ENCODE measurements around the gene PIK3AP1. TPM values are rescaled to one million over a fixed set of nuclear protein-coding genes. Genes with fewer than 3 reads are reported as not detected.

PIK3AP1 gene
- total RNA-seq, 1 experiment from 2014 or later = 7.1 TPM

DNA sequence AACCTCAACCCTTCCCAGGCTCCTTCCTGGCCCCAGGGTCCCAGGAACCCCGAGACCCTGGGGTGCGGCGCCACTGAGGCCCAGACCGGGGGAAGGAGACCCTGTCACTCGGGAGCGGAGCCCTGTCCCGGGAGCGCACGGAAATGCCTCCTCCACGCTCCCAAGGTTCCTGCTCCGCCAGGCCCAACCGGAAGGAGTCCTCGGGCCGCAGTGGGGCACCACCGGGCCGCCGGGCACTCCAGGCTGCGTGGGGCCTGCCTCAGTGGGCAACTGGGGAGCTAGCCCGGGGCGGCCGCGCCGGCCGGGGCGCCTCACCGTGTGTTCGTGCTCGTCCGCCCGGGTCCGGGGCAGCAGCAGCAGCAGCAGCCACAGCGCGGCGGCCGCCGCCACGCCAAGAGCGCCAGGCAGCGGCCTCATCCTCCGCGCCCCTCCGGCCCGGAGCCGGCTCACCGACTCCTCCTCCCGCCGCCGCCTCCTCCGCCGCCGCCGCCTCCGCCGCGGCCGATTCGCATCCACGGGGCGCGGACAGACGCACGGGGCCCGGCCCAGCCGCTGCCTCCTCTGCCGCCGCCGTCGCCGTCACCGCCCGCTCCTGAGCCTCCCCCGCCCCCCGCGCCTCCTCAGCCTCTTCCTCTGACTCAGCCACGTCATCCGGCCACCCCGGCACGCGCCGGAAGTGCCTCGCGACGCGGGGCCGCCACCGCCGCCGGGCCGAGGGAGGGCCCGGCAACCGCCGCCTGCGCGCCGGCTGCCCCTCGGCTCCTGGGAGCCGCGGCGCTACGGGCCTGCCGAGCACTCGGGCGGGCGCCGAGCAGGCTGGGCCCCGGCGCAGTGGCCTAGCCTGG lies 133.7 kb downstream of the PIK3AP1 start, which contains the start of gene TM9SF3:
TSS of gene TM9SF3 (minus strand) at position 594 of the 845 bp plus-strand sequence. CDS start at position 417, 177 bp downstream.
- Histone ChIP-seq H3K9ac (ENCODE audit: low read length) (peak within 1 kb of the TSS; percentile 91), H3K4me2 (ENCODE audit: low read length) (peak within 1 kb of the TSS; percentile 93), H2AFZ (ENCODE audit: low read depth, low read length, poor library complexity, severe bottlenecking) (no peak within 1 kb of the TSS), H3K4me1 (ENCODE audit: control insufficient read depth in 1 of 2, insufficient read depth in 2 of 2, low read length in 2 of 2) (peaks cover 14 to 33% of the 10 kb centered on the region in 2 experiments), H3K79me2 (ENCODE audit: insufficient read depth, low read length) (peaks cover 51% of the 10 kb centered on the region), H3K9me3 (ENCODE audit: control insufficient read depth in 1 of 2, insufficient read depth in 1 of 2, low read depth in 1 of 2, low read length in 2 of 2) (no peaks in the 10 kb centered on the region), H3K36me3 (ENCODE audit: control insufficient read depth in 1 of 2, insufficient read depth in 2 of 2, low read length in 2 of 2) (no peaks in the 10 kb centered on the region), H3K27ac (ENCODE audit: low read depth, low read length) (peak within 1 kb of the TSS; percentile 95), H4K20me1 (ENCODE audit: insufficient read depth) (peaks cover 15% of the 10 kb centered on the region; the same call in 1 of the 2 replicates), H3K4me3 (replicated peaks in 1 of 2; ENCODE audit: low read depth in 1 of 2, low read length in 2 of 2) (peak within 1 kb of the TSS; percentile 80 to 84), H3K27me3 (ENCODE audit: insufficient read depth, low read length) (no peaks in the 10 kb centered on the region), H3K9me2 (ENCODE audit: insufficient read depth) (no peaks in the 10 kb centered on the region)
- ChIA-PET RAD21 (ENCODE audit: low non-redundant PET in 1 of 2, low total read pairs in 2 of 2, uncharacterized antibody in 2 of 2, unreplicated experiment in 2 of 2) (no interaction called here), POLR2A (no interaction called here), CTCF (interaction anchor here (1.0 kb wide), 1 partner anchor 192 kb away, joined by 3 read pairs; no protein-coding TSS in a partner anchor)
- DNase-seq (ENCODE audit: low read depth, low spot score) (peak; percentile 49), ATAC-seq (peak; percentile 87)
- no TSS peak for BruUV-seq (replicated peaks)
- intact Hi-C loops (cut with micrococcal nuclease) = no loop called here
- TF ChIP-seq, protein P1, sequence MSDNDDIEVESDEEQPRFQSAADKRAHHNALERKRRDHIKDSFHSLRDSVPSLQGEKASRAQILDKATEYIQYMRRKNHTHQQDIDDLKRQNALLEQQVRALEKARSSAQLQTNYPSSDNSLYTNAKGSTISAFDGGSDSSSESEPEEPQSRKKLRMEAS (IDR thresholded peaks at IDR 0.05) = peak; percentile 2; the same call in 1 of the 2 replicates
- TF ChIP-seq POLR2AphosphoS5 (IDR thresholded peaks at IDR 0.05; ENCODE audit: low read depth, low read length) (peak; percentile 83), RAD21 (IDR thresholded peaks at IDR 0.05; ENCODE audit: low read depth) (no peak), SIN3A (IDR thresholded peaks at IDR 0.05; ENCODE audit: low read depth) (no peak; the same call in 1 of the 2 replicates), EZH2phosphoT487 (IDR thresholded peaks at IDR 0.05; ENCODE audit: borderline replicate concordance) (no peak), TCF7L2 (IDR thresholded peaks at IDR 0.05; ENCODE audit: borderline replicate concordance, extremely low read depth, insufficient read depth, insufficient read length) (peak; percentile 27), CBX3 (IDR thresholded peaks at IDR 0.05; ENCODE audit: low read depth) (no peak), EGR1 (IDR thresholded peaks at IDR 0.05; ENCODE audit: low read depth) (0 out of 2 replicates have a peak, but pooled peaks have one; percentile 1), FOSL1 (IDR thresholded peaks at IDR 0.05; ENCODE audit: low read depth) (no peak; the same call in 1 of the 2 replicates), SRF (IDR thresholded peaks at IDR 0.05; ENCODE audit: low read depth) (no peak), SP1 (IDR thresholded peaks at IDR 0.05; ENCODE audit: low read depth) (no peak; the same call in 1 of the 2 replicates), ZFX (IDR thresholded peaks at IDR 0.05) (peak; percentile 100), CEBPB (IDR thresholded peaks at IDR 0.05; ENCODE audit: low read depth) (no peak), POLR2A (IDR thresholded peaks at IDR 0.05; ENCODE audit: borderline replicate concordance, extremely low read depth, insufficient read depth, insufficient read length) (peak; percentile 93)
- TF ChIP-seq, protein P2, sequence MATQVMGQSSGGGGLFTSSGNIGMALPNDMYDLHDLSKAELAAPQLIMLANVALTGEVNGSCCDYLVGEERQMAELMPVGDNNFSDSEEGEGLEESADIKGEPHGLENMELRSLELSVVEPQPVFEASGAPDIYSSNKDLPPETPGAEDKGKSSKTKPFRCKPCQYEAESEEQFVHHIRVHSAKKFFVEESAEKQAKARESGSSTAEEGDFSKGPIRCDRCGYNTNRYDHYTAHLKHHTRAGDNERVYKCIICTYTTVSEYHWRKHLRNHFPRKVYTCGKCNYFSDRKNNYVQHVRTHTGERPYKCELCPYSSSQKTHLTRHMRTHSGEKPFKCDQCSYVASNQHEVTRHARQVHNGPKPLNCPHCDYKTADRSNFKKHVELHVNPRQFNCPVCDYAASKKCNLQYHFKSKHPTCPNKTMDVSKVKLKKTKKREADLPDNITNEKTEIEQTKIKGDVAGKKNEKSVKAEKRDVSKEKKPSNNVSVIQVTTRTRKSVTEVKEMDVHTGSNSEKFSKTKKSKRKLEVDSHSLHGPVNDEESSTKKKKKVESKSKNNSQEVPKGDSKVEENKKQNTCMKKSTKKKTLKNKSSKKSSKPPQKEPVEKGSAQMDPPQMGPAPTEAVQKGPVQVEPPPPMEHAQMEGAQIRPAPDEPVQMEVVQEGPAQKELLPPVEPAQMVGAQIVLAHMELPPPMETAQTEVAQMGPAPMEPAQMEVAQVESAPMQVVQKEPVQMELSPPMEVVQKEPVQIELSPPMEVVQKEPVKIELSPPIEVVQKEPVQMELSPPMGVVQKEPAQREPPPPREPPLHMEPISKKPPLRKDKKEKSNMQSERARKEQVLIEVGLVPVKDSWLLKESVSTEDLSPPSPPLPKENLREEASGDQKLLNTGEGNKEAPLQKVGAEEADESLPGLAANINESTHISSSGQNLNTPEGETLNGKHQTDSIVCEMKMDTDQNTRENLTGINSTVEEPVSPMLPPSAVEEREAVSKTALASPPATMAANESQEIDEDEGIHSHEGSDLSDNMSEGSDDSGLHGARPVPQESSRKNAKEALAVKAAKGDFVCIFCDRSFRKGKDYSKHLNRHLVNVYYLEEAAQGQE (IDR thresholded peaks at IDR 0.05; ENCODE audit: low read depth) = no peak
- TF ChIP-seq, protein P3, sequence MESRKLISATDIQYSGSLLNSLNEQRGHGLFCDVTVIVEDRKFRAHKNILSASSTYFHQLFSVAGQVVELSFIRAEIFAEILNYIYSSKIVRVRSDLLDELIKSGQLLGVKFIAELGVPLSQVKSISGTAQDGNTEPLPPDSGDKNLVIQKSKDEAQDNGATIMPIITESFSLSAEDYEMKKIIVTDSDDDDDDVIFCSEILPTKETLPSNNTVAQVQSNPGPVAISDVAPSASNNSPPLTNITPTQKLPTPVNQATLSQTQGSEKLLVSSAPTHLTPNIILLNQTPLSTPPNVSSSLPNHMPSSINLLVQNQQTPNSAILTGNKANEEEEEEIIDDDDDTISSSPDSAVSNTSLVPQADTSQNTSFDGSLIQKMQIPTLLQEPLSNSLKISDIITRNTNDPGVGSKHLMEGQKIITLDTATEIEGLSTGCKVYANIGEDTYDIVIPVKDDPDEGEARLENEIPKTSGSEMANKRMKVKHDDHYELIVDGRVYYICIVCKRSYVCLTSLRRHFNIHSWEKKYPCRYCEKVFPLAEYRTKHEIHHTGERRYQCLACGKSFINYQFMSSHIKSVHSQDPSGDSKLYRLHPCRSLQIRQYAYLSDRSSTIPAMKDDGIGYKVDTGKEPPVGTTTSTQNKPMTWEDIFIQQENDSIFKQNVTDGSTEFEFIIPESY (IDR thresholded peaks at IDR 0.05; ENCODE audit: extremely low read depth, insufficient replicate concordance, low read length) = no peak
- TF ChIP-seq, protein P4, sequence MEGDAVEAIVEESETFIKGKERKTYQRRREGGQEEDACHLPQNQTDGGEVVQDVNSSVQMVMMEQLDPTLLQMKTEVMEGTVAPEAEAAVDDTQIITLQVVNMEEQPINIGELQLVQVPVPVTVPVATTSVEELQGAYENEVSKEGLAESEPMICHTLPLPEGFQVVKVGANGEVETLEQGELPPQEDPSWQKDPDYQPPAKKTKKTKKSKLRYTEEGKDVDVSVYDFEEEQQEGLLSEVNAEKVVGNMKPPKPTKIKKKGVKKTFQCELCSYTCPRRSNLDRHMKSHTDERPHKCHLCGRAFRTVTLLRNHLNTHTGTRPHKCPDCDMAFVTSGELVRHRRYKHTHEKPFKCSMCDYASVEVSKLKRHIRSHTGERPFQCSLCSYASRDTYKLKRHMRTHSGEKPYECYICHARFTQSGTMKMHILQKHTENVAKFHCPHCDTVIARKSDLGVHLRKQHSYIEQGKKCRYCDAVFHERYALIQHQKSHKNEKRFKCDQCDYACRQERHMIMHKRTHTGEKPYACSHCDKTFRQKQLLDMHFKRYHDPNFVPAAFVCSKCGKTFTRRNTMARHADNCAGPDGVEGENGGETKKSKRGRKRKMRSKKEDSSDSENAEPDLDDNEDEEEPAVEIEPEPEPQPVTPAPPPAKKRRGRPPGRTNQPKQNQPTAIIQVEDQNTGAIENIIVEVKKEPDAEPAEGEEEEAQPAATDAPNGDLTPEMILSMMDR (IDR thresholded peaks at IDR 0.05 in 2 of 3, conservative IDR thresholded peaks at IDR 0.05 in 1 of 3; ENCODE audit: borderline replicate concordance in 1 of 3, insufficient read depth in 1 of 3, low read depth in 2 of 3, low read length in 2 of 3) = no peak
- TF ChIP-seq, protein P5, sequence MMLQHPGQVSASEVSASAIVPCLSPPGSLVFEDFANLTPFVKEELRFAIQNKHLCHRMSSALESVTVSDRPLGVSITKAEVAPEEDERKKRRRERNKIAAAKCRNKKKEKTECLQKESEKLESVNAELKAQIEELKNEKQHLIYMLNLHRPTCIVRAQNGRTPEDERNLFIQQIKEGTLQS (IDR thresholded peaks at IDR 0.05) = no peak

All from HCT116 (cell line).